ENCODE data around the gene GPR78.

GPR78 gene

GRCh38 chr4:8601086-8601485, 20.9 kb downstream of the GPR78 start:
- H4K91ac ChIP-seq (ENCODE audit: low read length) = no peak overlapping the region
- H3K27me3 ChIP-seq (ENCODE audit: control insufficient read depth in 1 of 2, insufficient read depth in 1 of 2, low read length in 2 of 2) = peaks cover 0 to 29% of the 10 kb centered on the region in 2 experiments
- no peaks in the 10 kb centered on the region for H3K9me3 ChIP-seq (ENCODE audit: control insufficient read depth, low read length)
- no peak overlapping the region for H4K8ac ChIP-seq (ENCODE audit: low read length)
- no peak overlapping the region for H3K4me3 ChIP-seq (ENCODE audit: insufficient read depth in 1 of 2, low read depth in 1 of 2, low read length in 2 of 2)
- no peak overlapping the region for H2BK5ac ChIP-seq (ENCODE audit: low read depth, low read length, poor library complexity, severe bottlenecking)
- H3K23ac ChIP-seq (ENCODE audit: low read length in 2 of 2) = no peak overlapping the region
- H3K18ac ChIP-seq (ENCODE audit: low read depth in 1 of 2, low read length in 2 of 2) = no peak overlapping the region
- no peak overlapping the region for H3K14ac ChIP-seq (ENCODE audit: low read length in 2 of 2)
- H3K4ac ChIP-seq (ENCODE audit: low read depth in 1 of 2, low read length in 2 of 2) = no peak overlapping the region
- H3K4me2 ChIP-seq (ENCODE audit: low read length, poor library complexity, severe bottlenecking) = no peak overlapping the region
- no peak for DNase-seq
- H3K9ac ChIP-seq (ENCODE audit: low read length) = no peak overlapping the region
- H2BK120ac ChIP-seq (ENCODE audit: low read depth, low read length) = no peak overlapping the region
- H2BK12ac ChIP-seq (ENCODE audit: low read length in 2 of 2) = no peak overlapping the region
- peaks cover 25% of the 10 kb centered on the region for H3K4me1 ChIP-seq (ENCODE audit: control insufficient read depth, insufficient read depth, low read depth, low read length)
- no peaks in the 10 kb centered on the region for H3K79me1 ChIP-seq (replicated peaks; ENCODE audit: low read length, poor library complexity, severe bottlenecking)
- H2AK5ac ChIP-seq (ENCODE audit: low read length, severe bottlenecking) = no peak overlapping the region
- 93% methylated on average over 23 of the region's 23 CpGs for WGBS
- no peak overlapping the region for H2AFZ ChIP-seq (ENCODE audit: low read depth, low read length)
- no peak overlapping the region for H3K27ac ChIP-seq (ENCODE audit: low read length, poor library complexity, severe bottlenecking)
- no peak overlapping the region for H2BK15ac ChIP-seq (ENCODE audit: low read depth, poor library complexity, severe bottlenecking)
- peaks cover 9 to 19% of the 10 kb centered on the region in 2 experiments for H3K36me3 ChIP-seq (ENCODE audit: control insufficient read depth in 1 of 2, insufficient read depth in 2 of 2, low read depth in 1 of 2, low read length in 2 of 2)

DNA sequence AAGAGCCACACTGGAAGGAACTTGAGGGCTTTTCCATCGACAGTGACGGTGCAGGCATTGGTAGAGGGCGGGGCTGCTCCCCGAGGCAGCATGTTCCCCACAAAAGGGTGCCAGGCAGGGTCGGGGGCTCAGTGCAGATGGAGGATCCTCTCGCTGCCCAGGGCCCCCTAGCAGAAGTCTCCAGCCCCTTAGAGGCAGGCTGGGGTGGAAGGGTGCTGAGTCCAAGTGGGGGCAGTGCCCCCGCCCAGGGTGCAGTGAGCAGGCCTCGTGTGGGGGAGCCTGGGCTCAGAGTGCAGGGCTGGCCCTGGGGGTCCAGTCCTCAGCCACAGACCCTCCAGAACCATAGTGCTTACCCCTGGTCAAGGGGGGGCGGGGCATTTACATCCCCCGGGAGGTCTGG, 21.4 kb downstream of the GPR78 start:
- Histone ChIP-seq H3K4me3 (ENCODE audit: insufficient read depth in 1 of 2, low read depth in 1 of 2, low read length in 2 of 2) (no peak overlapping the region), H3K4me2 (ENCODE audit: low read length, poor library complexity, severe bottlenecking) (no peak overlapping the region), H2BK5ac (ENCODE audit: low read depth, low read length, poor library complexity, severe bottlenecking) (no peak overlapping the region), H3K36me3 (ENCODE audit: control insufficient read depth in 1 of 2, insufficient read depth in 2 of 2, low read depth in 1 of 2, low read length in 2 of 2) (peaks cover 9 to 19% of the 10 kb centered on the region in 2 experiments), H4K91ac (ENCODE audit: low read length) (no peak overlapping the region), H3K27ac (ENCODE audit: low read length, poor library complexity, severe bottlenecking) (no peak overlapping the region), H3K27me3 (ENCODE audit: control insufficient read depth in 1 of 2, insufficient read depth in 1 of 2, low read length in 2 of 2) (peaks cover 0 to 26% of the 10 kb centered on the region in 2 experiments), H2BK12ac (ENCODE audit: low read length in 2 of 2) (no peak overlapping the region), H2AK5ac (ENCODE audit: low read length, severe bottlenecking) (no peak overlapping the region), H3K4ac (ENCODE audit: low read depth in 1 of 2, low read length in 2 of 2) (no peak overlapping the region), H2AFZ (ENCODE audit: low read depth, low read length) (no peak overlapping the region), H3K4me1 (ENCODE audit: control insufficient read depth, insufficient read depth, low read depth, low read length) (peaks cover 25% of the 10 kb centered on the region), H3K79me1 (replicated peaks; ENCODE audit: low read length, poor library complexity, severe bottlenecking) (no peaks in the 10 kb centered on the region), H3K9me3 (ENCODE audit: control insufficient read depth, low read length) (no peaks in the 10 kb centered on the region), H3K14ac (ENCODE audit: low read length in 2 of 2) (no peak overlapping the region), H4K8ac (ENCODE audit: low read length) (no peak overlapping the region), H3K23ac (ENCODE audit: low read length in 2 of 2) (no peak overlapping the region), H3K9ac (ENCODE audit: low read length) (no peak overlapping the region), H2BK120ac (ENCODE audit: low read depth, low read length) (no peak overlapping the region), H3K18ac (ENCODE audit: low read depth in 1 of 2, low read length in 2 of 2) (no peak overlapping the region), H2BK15ac (ENCODE audit: low read depth, poor library complexity, severe bottlenecking) (no peak overlapping the region)
- WGBS = 75% methylated on average over 10 of the region's 10 CpGs
- no peak for DNase-seq

GRCh38 chr4:8602686-8603430, 22.7 kb downstream of the GPR78 start:
- no peak overlapping the region for H3K23ac ChIP-seq (ENCODE audit: low read length in 2 of 2)
- no peak overlapping the region for H2AK5ac ChIP-seq (ENCODE audit: low read length, severe bottlenecking)
- no peak overlapping the region for H4K8ac ChIP-seq (ENCODE audit: low read length)
- no peak overlapping the region for H2AFZ ChIP-seq (ENCODE audit: low read depth, low read length)
- H2BK12ac ChIP-seq (ENCODE audit: low read length in 2 of 2) = no peak overlapping the region
- H2BK120ac ChIP-seq (ENCODE audit: low read depth, low read length) = no peak overlapping the region
- H3K14ac ChIP-seq (ENCODE audit: low read length in 2 of 2) = no peak overlapping the region
- H3K9me3 ChIP-seq (ENCODE audit: control insufficient read depth, low read length) = no peaks in the 10 kb centered on the region
- no peak overlapping the region for H3K4me3 ChIP-seq (ENCODE audit: insufficient read depth in 1 of 2, low read depth in 1 of 2, low read length in 2 of 2)
- no peak overlapping the region for H3K4me2 ChIP-seq (ENCODE audit: low read length, poor library complexity, severe bottlenecking)
- peaks cover 12 to 19% of the 10 kb centered on the region in 2 experiments for H3K36me3 ChIP-seq (ENCODE audit: control insufficient read depth in 1 of 2, insufficient read depth in 2 of 2, low read depth in 1 of 2, low read length in 2 of 2)
- H3K4me1 ChIP-seq (ENCODE audit: control insufficient read depth, insufficient read depth, low read depth, low read length) = peaks cover 21% of the 10 kb centered on the region
- DNase-seq = no peak
- no peak overlapping the region for H2BK15ac ChIP-seq (ENCODE audit: low read depth, poor library complexity, severe bottlenecking)
- H3K18ac ChIP-seq (ENCODE audit: low read depth in 1 of 2, low read length in 2 of 2) = no peak overlapping the region
- WGBS = 81% methylated on average over 16 of the region's 19 CpGs
- H3K27me3 ChIP-seq (ENCODE audit: control insufficient read depth in 1 of 2, insufficient read depth in 1 of 2, low read length in 2 of 2) = peaks cover 0 to 20% of the 10 kb centered on the region in 2 experiments
- H3K79me1 ChIP-seq (replicated peaks; ENCODE audit: low read length, poor library complexity, severe bottlenecking) = no peaks in the 10 kb centered on the region
- no peak overlapping the region for H4K91ac ChIP-seq (ENCODE audit: low read length)
- H2BK5ac ChIP-seq (ENCODE audit: low read depth, low read length, poor library complexity, severe bottlenecking) = no peak overlapping the region
- no peak overlapping the region for H3K27ac ChIP-seq (ENCODE audit: low read length, poor library complexity, severe bottlenecking)
- H3K9ac ChIP-seq (ENCODE audit: low read length) = no peak overlapping the region
- no peak overlapping the region for H3K4ac ChIP-seq (ENCODE audit: low read depth in 1 of 2, low read length in 2 of 2)

DNA sequence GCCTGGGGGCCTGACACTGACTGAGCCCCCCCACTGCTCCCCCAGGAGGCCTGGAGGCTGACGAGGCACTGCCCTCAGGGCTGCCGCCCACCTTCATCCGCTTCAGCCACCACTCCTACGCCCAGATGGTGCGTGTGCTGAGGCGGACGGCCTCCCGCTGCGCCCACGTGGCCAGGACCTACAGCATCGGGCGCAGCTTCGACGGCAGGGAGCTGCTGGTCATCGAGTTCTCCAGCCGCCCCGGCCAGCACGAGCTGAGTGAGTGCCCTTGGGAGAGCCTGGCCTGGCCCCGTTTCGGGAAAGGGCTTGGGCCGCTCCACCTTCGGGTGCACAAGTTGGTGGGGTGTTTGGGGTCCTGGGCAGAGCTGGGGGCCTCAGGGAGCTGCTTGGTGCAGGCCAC, 23.7 kb downstream of the GPR78 start:
- no peak overlapping the region for H2BK5ac ChIP-seq (ENCODE audit: low read depth, low read length, poor library complexity, severe bottlenecking)
- peaks cover 17% of the 10 kb centered on the region for H3K4me1 ChIP-seq (ENCODE audit: control insufficient read depth, insufficient read depth, low read depth, low read length)
- no peak overlapping the region for H2BK120ac ChIP-seq (ENCODE audit: low read depth, low read length)
- H3K27ac ChIP-seq (ENCODE audit: low read length, poor library complexity, severe bottlenecking) = no peak overlapping the region
- H3K36me3 ChIP-seq (ENCODE audit: control insufficient read depth in 1 of 2, insufficient read depth in 2 of 2, low read depth in 1 of 2, low read length in 2 of 2) = peaks cover 12 to 19% of the 10 kb centered on the region in 2 experiments
- H3K4me2 ChIP-seq (ENCODE audit: low read length, poor library complexity, severe bottlenecking) = no peak overlapping the region
- 94% methylated on average over 18 of the region's 22 CpGs for WGBS
- peaks cover 0 to 20% of the 10 kb centered on the region in 2 experiments for H3K27me3 ChIP-seq (ENCODE audit: control insufficient read depth in 1 of 2, insufficient read depth in 1 of 2, low read length in 2 of 2)
- H3K9me3 ChIP-seq (ENCODE audit: control insufficient read depth, low read length) = no peaks in the 10 kb centered on the region
- no peak overlapping the region for H3K23ac ChIP-seq (ENCODE audit: low read length in 2 of 2)
- no peak overlapping the region for H2BK12ac ChIP-seq (ENCODE audit: low read length in 2 of 2)
- H3K79me1 ChIP-seq (replicated peaks; ENCODE audit: low read length, poor library complexity, severe bottlenecking) = no peaks in the 10 kb centered on the region
- no peak overlapping the region for H3K18ac ChIP-seq (ENCODE audit: low read depth in 1 of 2, low read length in 2 of 2)
- H2AFZ ChIP-seq (ENCODE audit: low read depth, low read length) = no peak overlapping the region
- no peak for DNase-seq
- no peak overlapping the region for H4K8ac ChIP-seq (ENCODE audit: low read length)
- no peak overlapping the region for H2AK5ac ChIP-seq (ENCODE audit: low read length, severe bottlenecking)
- no peak overlapping the region for H2BK15ac ChIP-seq (ENCODE audit: low read depth, poor library complexity, severe bottlenecking)
- no peak overlapping the region for H3K4ac ChIP-seq (ENCODE audit: low read depth in 1 of 2, low read length in 2 of 2)
- no peak overlapping the region for H3K14ac ChIP-seq (ENCODE audit: low read length in 2 of 2)
- H3K4me3 ChIP-seq (ENCODE audit: insufficient read depth in 1 of 2, low read depth in 1 of 2, low read length in 2 of 2) = no peak overlapping the region
- no peak overlapping the region for H4K91ac ChIP-seq (ENCODE audit: low read length)
- H3K9ac ChIP-seq (ENCODE audit: low read length) = no peak overlapping the region
